Epithelial cell of esophagus (primary cell): ENCODE data around the gene TGM2.

Source experiments
- DNase-seq: peaks from one replicate; pipeline ENCODE4 v3.0.0; 2010; ENCODE audit warnings: low read depth
- H3K4me3 ChIP-seq: 2 replicates; pipeline ENCODE4 v1.5.1; 2011; ENCODE audit warnings: mild to moderate bottlenecking, low read length, control low read depth
- TF ChIP-seq, protein P1 (sequence below): IDR thresholded peaks from 2 replicates; pipeline ENCODE4 v1.5.1; 2011; ENCODE audit warnings: low read depth, mild to moderate bottlenecking, low read length, control low read depth, inconsistent platforms; ENCODE audit not compliant: insufficient read depth; ENCODE audit errors: missing control alignments

TGM2 gene

DNA sequence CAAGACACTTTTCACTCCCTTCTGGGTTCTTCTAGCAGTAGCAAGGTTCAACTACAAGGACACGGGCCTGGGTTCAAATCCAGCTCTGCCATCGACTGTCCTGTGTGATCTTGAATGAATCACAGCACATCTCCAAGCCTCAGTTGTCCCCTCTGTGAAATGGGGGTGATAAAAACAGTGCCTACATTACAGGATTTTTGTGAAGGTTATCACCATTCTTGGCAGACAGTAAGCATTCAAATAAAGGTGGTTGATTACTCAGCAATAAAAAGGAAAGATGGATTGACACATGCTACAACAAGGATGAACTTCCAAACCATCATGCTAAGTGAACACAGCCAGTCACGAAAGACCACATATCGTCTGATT, 6.6 kb upstream of the TGM2 start:
- TF ChIP-seq, protein P1, sequence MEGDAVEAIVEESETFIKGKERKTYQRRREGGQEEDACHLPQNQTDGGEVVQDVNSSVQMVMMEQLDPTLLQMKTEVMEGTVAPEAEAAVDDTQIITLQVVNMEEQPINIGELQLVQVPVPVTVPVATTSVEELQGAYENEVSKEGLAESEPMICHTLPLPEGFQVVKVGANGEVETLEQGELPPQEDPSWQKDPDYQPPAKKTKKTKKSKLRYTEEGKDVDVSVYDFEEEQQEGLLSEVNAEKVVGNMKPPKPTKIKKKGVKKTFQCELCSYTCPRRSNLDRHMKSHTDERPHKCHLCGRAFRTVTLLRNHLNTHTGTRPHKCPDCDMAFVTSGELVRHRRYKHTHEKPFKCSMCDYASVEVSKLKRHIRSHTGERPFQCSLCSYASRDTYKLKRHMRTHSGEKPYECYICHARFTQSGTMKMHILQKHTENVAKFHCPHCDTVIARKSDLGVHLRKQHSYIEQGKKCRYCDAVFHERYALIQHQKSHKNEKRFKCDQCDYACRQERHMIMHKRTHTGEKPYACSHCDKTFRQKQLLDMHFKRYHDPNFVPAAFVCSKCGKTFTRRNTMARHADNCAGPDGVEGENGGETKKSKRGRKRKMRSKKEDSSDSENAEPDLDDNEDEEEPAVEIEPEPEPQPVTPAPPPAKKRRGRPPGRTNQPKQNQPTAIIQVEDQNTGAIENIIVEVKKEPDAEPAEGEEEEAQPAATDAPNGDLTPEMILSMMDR: no peak
- H3K4me3 ChIP-seq: no peak overlapping the region
- no peak for DNase-seq

DNA sequence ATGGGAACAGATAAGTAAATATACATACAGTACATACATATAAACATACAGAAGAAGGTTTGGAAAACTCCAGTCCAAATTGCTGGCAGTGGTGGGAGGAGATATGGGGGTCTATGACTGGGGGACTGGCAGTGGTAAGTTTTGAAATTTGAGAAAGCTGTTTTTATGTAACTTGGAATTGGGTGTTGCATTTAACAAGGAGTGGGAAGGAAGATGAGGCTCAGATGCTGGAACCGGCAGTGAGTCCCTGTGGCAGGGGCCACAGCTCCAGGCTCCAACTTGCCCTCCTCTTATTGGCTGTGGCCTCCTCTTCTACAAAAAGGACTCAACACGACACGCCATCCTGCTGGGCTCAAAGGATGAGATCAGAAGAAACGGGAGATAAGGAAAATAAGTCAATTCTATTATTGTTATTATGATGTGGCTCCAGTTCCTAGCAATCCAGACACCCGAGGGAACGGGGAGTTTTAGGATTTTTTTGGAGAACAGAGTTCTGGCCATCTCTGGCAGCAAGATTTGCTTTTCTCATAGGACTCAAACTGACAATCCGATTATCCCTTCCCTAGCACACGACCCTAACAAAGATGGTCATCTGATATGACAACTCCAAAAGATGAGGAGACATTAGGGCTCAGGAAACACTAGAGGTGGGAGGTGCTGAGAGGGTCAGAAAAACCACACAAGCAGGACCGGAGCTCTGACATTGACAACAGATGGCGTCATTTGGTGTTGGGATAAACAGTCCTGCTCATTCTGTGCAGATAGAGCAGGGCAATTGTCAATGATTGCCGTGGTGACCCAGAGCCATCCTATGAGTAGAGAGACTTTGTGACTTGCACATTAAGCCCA, 6.0 kb upstream of the TGM2 start:
- DNase-seq: no peak
- no peak overlapping the region for H3K4me3 ChIP-seq
- TF ChIP-seq, protein P1: no peak

DNA sequence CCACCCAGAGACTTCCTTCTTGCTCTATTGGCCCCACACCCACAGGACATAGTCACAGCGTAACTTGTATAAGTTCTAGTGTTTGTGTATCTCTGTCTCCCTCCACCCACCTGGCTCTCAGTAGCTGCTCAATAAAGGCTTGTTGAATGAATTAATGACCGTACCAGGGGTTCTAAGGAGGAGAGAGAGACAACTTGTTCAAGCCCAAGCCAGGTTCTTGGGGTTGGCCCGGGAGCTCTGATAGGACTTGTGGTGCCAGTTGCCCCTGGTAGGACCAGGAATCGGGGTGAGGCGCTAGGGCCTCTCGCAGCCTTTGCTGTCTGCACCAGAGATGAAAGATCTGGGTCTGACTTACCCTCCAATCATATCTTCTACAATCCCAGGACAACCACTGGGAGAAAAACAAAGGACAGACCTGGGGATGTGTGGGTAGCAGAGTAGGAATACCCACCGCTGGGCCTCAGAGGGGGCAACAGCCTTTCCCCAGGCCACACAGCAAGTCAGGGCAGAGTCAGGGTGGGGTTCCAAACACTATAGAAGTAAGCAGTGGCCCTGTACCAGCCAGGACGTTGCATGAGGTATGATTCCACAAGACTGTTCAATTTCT, 5.3 kb upstream of the TGM2 start:
- DNase-seq: no peak
- H3K4me3 ChIP-seq: no peak overlapping the region
- TF ChIP-seq, protein P1: no peak

DNA sequence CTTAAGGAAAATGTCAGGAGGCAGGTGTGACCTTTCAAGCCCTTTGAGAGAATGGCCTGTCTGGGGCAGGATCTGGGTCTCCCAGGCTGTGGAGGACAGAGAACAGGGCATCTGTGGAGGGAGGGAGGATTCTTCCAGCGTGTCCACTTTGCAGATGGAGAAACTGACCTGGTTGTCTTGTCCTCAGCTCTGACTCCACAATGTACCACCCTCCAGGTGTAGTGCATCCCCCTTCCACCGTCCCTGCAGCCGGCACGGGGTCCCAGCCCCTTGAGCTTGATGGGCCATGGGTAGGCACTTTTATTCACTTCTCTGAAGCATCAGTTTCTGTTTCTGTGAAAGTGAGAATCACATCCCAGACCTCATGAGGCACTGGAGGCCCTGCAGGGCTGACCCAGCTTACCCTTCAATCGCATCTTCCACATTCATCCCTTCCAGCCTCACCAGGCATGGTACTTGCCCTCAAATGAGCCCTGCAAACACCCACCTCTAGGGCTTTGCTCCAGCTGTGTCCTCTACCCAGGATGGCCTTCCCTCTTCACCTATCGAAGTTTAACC, 4.6 kb upstream of the TGM2 start:
- DNase-seq: no peak
- H3K4me3 ChIP-seq: no peak overlapping the region
- TF ChIP-seq, protein P1: no peak

DNA sequence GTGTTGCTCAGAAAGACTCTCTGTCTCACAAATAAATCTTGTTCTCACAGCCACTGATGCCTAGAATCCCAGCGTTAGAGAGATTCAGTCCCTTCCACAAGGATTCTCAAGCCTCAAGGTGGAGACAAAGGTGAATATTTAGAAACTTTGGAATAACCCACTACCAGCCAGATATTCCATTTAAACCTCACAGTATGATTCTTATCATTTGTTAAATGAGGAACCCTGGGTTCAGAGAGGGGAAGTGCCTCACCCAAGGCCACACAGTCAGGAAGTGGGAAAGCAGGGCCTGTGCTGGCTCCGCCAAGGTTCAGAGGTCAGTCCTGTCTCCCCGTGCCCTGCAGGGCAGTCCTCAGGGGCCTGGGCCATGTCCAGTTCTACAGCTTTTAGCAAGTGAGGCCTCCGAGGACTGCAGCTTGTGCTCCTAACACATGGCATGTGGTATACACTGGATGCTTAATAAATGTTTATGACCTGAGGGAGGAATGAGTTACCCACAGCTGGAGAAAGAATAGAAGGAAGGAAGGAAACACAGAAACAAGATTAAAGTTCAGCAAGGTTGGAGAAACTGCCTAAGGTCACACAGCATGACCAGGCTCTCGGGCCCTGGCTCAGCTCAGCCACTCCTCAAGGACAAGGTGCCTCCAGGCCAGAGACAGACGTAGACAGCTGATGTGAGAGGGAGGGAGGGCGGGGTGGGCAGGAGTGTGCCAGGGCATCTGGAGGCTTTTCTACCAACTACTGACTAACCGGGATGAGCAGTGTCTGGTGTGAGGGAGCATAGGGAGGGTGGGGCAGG, 3.9 kb upstream of the TGM2 start:
- H3K4me3 ChIP-seq: no peak overlapping the region
- peak; percentile 52 for DNase-seq
- TF ChIP-seq, protein P1: no peak

DNA sequence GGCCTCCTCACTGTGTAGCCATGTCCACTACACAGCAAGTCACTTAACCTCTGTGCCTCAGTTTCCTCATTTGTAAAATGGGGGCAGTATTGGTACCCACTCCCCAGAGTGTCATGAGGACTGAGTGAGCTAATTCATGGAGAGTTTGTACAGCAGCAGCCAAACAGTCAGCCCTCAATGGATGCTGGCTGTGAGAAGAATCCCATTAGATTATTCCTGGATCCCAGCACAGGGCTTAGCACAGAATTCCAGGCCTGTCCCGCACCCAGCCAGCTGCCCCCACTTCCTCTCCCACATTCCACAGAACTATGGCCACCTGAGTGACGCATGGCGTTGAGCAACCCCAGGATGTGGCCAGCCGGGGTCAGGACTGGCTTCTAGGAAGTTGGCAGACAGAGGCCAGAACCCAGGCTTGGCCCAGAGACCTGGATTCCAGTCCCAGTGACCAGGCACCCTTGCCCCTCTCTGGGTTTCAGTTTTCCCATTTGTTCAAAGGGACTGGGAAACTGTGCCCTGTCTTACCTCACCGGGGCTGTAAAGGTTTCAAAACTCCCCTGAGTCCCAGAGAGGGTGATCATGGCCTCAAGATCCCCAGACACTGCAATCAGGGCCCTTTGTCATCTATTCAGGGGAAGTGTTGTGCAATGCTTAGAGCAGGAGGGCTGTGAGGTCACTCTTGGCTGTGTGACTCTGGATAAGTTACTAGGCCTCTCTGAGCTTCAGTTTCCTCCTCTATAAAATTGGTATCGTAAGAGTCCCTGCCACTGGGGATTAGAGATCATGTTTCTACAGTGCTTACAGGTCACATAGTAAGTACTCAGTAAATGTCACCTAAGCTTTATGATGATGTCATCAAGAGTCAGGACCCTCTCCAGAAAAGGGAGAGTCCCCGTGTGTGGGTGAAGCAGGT, 3.0 kb upstream of the TGM2 start:
- no peak overlapping the region for H3K4me3 ChIP-seq
- TF ChIP-seq, protein P1: no peak
- DNase-seq: peak; percentile 80
